Esophagus squamous epithelium (tissue), 4 donors: Measurements from ENCODE around the gene MCOLN3.

Experiments
- CTCF ChIP-seq, 6 experiments: fragments of 450-650 bp in 4 of 6; fragments of 200-600 bp in 2 of 6; sonication (generic) in 2 of 6; IDR thresholded peaks; one replicate each; pipeline ENCODE4 v1.5.1; 2016 to 2019; ENCODE audit warnings: antibody characterized with exemption in 6 of 6, mild to moderate bottlenecking in 4 of 6, moderate library complexity in 4 of 6
- POLR2A ChIP-seq, 4 donors: fragments of 450-650 bp; IDR thresholded peaks; one replicate each; pipeline ENCODE4 v1.6.1; 2017; ENCODE audit warnings: antibody characterized with exemption in 4 of 4, mild to moderate bottlenecking in 4 of 4, moderate library complexity in 3 of 4

GRCh38 chr1:85089203-85089602, 40.9 kb upstream of the MCOLN3 start:
- no peak for TF ChIP-seq CTCF (IDR thresholded peaks at IDR 0.05)
- TF ChIP-seq POLR2A (IDR thresholded peaks at IDR 0.05) = no peak
